ENCODE measurements around the gene GPR146.

DNA sequence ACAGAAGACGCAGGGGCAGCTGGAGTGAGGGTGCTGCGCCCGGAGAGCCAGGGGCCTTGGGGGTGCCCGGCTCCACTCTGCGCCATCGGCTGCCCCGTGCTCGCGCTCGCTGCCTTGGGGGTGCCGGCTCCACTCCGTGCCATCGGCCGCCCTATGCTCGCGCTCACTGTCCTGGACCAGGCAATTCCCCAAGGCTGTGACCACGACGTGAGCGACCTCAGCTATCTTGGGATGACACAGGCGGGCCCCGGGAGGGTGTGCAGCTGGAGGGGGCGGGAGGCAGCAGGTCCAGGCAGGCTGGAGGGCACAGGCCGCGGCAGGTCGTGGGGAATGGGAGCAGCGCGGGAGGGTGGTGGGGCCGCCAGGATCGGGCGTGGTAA is 31.6 kb upstream of the GPR146 start:
- TF ChIP-seq ZBTB8A (CRISPR knock-in tag; IDR thresholded peaks at IDR 0.05; ENCODE audit: borderline replicate concordance, low read depth) (no peak), SUZ12 (IDR thresholded peaks at IDR 0.05; ENCODE audit: low read depth, low read length) (no peak), NFATC3 (CRISPR knock-in tag; IDR thresholded peaks at IDR 0.05) (no peak), KLF13 (CRISPR knock-in tag; IDR thresholded peaks at IDR 0.05) (no peak), SMAD3 (CRISPR knock-in tag; IDR thresholded peaks at IDR 0.05) (no peak), ZNF660 (CRISPR knock-in tag; IDR thresholded peaks at IDR 0.05; ENCODE audit: borderline replicate concordance, low read depth) (no peak), NBN (conservative IDR thresholded peaks at IDR 0.05) (no peak), GLI4 (CRISPR knock-in tag; IDR thresholded peaks at IDR 0.05; ENCODE audit: borderline replicate concordance) (no peak), ZNF883 (CRISPR knock-in tag; IDR thresholded peaks at IDR 0.05; ENCODE audit: not compliant biosample characterization) (no peak)
- TF ChIP-seq, protein P1, sequence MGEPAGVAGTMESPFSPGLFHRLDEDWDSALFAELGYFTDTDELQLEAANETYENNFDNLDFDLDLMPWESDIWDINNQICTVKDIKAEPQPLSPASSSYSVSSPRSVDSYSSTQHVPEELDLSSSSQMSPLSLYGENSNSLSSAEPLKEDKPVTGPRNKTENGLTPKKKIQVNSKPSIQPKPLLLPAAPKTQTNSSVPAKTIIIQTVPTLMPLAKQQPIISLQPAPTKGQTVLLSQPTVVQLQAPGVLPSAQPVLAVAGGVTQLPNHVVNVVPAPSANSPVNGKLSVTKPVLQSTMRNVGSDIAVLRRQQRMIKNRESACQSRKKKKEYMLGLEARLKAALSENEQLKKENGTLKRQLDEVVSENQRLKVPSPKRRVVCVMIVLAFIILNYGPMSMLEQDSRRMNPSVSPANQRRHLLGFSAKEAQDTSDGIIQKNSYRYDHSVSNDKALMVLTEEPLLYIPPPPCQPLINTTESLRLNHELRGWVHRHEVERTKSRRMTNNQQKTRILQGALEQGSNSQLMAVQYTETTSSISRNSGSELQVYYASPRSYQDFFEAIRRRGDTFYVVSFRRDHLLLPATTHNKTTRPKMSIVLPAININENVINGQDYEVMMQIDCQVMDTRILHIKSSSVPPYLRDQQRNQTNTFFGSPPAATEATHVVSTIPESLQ (CRISPR knock-in tag; conservative IDR thresholded peaks at IDR 0.05): no peak
- TF ChIP-seq, protein P2, sequence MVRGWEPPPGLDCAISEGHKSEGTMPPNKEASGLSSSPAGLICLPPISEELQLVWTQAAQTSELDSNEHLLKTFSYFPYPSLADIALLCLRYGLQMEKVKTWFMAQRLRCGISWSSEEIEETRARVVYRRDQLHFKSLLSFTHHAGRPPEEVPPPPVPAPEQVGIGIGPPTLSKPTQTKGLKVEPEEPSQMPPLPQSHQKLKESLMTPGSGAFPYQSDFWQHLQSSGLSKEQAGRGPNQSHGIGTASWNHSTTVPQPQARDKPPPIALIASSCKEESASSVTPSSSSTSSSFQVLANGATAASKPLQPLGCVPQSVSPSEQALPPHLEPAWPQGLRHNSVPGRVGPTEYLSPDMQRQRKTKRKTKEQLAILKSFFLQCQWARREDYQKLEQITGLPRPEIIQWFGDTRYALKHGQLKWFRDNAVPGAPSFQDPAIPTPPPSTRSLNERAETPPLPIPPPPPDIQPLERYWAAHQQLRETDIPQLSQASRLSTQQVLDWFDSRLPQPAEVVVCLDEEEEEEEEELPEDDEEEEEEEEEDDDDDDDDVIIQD (CRISPR knock-in tag; IDR thresholded peaks at IDR 0.05; ENCODE audit: low read depth): no peak
- TF ChIP-seq, protein P3, sequence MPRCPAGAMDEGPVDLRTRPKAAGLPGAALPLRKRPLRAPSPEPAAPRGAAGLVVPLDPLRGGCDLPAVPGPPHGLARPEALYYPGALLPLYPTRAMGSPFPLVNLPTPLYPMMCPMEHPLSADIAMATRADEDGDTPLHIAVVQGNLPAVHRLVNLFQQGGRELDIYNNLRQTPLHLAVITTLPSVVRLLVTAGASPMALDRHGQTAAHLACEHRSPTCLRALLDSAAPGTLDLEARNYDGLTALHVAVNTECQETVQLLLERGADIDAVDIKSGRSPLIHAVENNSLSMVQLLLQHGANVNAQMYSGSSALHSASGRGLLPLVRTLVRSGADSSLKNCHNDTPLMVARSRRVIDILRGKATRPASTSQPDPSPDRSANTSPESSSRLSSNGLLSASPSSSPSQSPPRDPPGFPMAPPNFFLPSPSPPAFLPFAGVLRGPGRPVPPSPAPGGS (CRISPR knock-in tag; IDR thresholded peaks at IDR 0.05): no peak
- TF ChIP-seq, protein P4, sequence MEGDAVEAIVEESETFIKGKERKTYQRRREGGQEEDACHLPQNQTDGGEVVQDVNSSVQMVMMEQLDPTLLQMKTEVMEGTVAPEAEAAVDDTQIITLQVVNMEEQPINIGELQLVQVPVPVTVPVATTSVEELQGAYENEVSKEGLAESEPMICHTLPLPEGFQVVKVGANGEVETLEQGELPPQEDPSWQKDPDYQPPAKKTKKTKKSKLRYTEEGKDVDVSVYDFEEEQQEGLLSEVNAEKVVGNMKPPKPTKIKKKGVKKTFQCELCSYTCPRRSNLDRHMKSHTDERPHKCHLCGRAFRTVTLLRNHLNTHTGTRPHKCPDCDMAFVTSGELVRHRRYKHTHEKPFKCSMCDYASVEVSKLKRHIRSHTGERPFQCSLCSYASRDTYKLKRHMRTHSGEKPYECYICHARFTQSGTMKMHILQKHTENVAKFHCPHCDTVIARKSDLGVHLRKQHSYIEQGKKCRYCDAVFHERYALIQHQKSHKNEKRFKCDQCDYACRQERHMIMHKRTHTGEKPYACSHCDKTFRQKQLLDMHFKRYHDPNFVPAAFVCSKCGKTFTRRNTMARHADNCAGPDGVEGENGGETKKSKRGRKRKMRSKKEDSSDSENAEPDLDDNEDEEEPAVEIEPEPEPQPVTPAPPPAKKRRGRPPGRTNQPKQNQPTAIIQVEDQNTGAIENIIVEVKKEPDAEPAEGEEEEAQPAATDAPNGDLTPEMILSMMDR (CRISPR knock-in tag; IDR thresholded peaks at IDR 0.05): no peak

All from HepG2 (cell line).